Activated CD4-positive, alpha-beta T cell treated with anti-CD3 and anti-CD28 coated beads for 1 hour (primary cell): Measurements from ENCODE around the gene ATL3.
"Not testable (repeated sequence)": the region's sequence is repeated elsewhere in the genome, so short reads cannot be mapped to it uniquely, and the experiment has no call there.

ENCODE experiments used
- DNase-seq: peaks from one replicate; pipeline ENCODE4 v3.0.0-alpha.2; 2020

Gene ATL3

DNA sequence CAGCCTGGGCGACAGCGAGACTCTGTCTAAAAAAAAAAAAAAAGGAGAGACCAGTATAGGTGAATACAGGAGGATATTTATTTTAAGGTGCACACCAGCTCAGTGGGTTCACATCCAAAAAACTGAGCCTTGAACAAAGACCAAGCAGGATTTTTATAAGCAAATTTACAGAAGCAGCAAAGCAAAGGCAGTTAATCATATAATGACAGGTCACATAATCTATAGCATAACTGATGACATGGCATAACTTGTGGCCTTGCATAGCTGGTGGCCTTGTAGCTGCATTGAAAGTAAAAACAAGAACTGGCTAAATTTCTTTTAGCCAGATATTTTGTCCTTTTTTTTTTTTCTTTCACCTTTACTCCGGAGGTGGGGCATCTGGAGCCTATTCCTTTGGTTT lies 54.2 kb downstream of the ATL3 start:
- DNase-seq: no peak

DNA sequence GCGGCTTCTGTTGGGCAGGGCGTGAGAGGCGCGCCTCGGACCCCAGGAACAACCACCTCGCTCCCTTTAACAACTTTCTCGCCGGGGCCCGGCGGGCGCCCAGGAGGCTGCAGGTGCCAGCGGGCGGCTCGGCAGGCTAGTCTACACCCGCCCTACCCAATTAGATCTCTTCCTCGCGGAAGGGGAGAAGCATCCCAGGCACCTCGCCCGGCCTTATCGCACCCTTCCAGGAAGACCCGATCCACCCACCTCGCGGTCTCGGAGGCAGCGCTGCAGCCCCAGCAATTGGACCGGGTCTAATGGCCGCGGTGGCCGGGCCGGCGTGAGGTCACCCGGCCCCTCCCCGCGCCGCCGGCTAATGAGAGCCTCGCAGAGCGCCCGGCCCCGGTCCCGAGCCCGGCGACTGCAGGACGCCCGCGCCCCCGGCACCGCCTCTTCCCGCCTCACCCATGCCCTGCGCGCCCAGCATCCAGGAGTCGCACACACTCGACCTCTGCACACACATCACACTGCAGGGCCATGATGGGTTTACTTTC lies 57.0 kb downstream of the ATL3 start, which contains the start of gene PLAAT3:
Gene PLAAT3, minus strand, starts transcription at position 298 of the 536 bp plus-strand sequence. CDS start 419 bp downstream, outside the sequence.
- DNase-seq: no peak

DNA sequence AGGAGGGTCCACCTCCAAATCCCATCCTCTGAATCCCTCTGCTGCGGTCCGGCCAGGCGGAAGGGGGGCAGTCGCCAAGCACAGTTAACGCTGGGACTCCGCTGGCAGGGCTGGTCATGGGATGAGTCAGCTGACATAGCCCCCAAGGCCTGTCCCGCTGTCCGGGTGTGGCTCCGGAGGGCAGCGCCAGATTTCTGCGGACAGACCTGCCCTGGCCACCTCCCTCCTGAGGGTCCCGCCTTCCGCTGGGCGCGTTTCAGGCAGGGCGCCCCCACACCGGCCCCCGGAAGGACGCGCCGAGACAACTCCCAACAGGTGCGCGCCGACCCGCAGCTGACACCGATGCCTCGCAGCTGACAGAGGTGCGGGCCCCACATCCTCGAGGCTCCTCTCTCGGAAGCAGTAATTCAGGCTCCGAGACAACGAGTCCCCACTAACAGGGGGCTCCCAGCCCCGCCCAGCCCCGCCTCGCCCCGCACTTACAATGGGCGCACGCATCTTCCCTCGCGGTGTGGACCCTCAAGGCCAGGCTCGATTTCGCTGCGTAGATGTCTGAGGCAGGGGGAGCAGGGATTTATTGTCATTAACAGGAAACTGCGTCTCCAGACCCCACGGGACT lies 57.5 kb downstream of the ATL3 start:
- peak; percentile 14 for DNase-seq

DNA sequence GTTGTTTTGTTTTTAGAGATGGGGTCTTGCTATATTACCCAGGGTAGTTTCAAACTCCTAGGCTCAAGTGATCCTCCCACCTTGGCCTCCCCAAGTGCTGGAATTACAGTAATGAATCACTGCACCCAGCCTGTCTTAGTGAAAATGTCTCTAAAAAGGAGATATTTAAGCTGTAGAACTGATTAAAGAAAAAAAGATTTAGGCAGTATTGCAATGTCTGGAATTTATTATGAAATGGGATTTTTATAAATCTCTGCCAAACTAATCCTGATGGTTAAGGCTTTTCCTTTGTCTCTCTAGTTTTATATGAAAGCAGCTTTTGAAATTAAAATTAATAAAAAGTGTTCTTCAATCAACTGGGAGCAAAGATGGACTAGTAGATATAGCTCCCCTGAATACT lies 59.0 kb downstream of the ATL3 start:
- no peak for DNase-seq

DNA sequence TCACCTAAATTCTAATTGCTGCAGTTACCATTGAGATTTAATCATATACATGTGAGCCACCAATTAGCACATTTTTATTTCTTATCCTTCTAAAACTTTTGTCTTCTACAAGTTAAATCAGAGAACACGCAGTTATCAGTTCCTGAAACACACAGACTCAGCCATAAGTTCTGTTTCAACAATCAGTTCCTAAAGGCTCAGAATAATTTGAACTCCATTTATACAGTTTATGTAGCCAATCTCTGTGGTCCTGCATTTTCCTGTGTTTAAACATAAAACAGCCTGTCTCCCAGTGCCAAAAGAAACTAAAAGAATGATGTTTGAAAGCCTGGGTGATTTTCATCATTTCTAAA lies 59.8 kb downstream of the ATL3 start:
- DNase-seq: no peak

DNA sequence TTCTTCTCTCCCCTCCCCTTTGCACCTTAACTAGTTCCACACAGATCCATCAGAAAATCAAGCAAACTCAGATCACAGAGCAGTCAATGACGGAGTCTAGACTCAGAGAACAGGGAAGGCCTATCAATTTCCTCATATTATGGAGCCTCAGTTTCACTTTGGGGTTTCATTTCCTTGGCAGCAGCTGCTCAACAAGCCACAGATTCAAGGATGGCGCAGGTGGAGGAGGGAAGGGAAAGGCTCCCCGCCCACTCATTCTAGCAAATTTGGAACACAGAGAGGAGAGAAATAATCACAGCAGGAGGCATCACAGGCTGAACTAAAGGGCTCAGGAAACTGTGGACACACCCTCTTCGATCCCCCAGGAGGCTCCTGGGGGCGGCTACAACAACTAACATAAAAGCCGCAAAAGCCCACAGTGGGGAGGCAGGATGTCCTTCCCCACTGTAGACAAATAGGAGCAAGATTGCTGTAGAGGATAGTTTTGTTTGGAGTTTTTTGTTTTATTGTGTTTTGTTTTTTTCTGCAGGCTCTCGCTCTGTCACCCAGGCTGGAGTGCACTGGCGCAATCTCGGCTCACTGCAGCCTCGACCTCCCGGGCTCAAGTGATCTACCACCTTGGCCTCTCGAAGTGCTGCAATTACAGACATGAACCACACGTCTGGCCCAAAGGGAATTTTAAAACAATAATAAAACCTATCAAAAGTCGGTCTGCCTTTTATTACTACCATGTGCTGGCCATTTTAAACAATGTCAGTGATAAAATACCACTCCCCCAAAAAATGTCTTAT lies 60.4 kb downstream of the ATL3 start:
- DNase-seq: no peak

DNA sequence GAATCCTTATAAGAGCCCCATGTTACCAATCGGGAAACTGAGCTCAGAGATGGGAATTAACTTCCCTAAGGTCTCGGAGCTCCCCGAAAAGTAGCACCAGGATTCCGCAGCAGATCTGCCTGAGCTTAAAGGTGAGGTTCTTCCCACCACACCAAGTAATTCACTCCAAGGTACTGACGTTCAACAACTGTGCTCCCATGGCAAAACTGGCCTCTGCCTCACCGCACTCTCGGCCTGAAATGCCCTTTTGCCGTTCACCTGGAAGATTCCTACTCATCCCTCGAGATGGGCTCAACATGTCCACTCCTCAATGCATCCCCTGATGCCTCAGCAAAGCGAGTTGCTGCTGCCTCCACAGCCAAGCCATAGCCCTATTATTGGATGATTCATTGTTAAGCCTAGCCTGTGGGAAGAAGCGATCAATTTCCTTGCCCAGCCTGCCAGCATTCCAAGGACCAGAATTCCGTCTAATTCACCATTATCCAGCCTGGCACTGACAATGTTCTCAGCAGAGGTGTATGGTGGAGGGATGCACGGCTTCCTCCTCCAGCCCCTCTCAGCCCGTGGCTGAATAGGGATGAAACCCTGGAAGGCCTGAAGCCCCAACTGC lies 61.1 kb downstream of the ATL3 start:
- DNase-seq: no peak

DNA sequence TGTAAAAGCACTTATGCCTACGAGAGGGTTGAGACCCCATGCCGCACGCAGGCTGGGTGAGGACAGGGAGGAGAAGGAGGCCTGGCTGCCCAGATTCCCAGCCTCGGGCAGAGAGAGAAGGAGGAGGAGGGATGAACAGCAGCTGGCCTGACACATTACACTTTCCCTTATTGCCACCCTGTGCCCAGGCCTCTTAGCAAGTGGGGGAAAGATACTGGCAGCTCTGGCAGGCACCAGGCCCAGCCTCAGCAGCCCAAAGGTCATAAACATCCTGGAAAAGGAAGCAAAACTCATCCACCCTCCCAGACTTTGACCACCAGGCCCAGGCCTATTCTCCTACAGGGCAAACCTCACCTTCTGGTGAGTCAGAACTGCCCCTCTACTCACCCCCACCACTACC lies 61.6 kb downstream of the ATL3 start:
- no peak for DNase-seq

DNA sequence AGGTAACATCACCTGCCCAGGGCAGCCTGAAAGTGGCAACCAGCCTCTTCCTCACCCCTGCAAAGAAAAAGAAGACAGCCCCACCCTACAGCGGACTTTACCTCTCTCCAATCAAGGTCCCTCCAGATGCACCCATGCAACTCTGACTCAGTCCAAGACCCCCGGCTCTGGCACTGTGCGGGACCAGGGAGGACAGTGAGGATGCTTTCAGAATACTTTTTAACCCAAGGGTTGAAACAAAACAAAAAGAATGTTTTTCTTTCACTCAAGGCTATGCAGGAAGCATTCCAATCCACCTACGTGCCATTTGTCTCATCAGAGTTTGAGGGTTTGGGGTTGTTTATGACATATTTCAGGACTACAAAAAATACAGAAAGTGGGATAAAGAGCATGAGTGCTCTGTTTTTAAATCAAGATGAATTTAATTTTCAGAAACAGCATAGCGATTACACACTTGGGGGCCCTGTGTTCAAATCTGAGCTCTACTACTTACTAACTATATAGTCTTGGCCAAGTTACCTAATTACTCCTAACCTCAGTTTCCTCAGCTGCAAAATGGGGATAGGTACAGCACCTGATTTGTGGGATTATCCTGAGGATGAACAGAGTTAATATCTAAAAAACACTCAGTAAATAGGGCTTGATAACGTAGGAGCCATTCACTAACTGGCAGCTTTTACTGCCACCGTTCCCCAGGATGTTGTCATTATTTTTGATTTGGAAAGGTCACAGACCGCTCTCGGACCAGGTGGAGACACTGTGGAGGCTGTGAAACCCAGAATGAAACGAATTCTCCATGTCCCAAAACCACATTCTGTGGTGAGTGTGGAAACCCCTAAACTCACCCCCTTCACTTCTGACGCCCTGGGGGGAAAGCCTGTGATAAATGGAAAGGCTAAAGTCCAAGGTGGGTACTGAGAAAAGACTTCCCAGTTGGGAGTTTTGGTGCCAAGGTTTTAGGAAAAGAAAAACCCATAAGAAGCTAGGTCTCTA lies 62.5 kb downstream of the ATL3 start:
- DNase-seq: no peak

DNA sequence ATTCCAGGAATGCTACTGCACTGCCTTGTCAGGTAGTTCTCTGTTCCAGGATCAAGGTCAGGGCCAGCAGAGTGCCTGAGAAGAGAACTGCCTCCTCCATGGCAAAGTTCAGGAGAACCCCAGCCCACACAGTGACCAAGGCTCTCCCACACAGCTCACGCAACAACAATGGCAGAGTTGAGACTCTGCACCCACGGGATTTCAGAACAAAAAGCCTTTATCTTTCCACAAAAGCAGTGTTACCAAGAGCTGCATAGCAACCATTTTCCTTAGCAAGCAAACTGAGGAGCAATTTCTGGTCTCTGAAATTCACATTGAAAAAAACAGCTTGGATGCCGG lies 68.0 kb downstream of the ATL3 start:
- no peak for DNase-seq

DNA sequence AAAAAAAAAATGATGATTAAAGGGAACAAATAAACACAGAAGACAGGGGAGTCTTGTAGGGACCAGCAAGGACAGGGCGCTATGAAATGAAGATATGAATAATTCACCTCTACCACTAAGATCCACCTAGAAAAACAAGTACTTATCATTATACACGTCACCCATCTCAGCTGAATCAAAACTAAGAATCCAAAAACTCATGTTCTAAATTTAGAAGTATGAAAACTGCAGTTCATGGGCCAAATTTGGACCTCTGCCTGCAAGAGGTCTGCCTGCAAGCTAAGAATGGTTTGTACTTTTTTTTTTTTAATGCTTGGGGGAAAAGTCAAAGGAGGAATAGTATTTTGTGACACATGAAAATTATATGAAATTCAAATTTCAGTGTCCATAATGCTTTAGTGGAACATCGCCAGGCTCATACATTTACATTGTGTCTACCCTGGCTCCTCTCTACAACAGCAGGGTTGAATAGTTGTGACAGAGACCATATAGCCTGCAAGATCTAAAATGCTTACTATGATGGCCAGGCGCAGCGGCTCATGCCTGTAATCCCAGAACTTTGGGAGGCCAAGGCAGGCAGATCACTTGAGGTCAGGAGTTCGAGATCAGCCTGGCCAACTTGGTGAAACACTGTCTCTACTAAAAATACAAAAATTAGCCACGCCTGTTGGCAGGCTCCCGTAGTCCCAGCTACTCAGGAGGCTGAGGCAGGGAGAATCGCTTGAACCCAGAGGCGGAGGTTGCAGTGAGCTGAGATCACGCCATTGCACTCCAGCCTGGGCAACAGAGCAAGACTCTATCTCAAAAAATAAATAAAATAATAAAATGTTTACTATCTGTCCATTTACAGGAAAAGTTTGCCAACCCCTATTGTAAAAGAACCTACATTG lies 68.6 kb downstream of the ATL3 start:
- DNase-seq: not testable (repeated sequence)

DNA sequence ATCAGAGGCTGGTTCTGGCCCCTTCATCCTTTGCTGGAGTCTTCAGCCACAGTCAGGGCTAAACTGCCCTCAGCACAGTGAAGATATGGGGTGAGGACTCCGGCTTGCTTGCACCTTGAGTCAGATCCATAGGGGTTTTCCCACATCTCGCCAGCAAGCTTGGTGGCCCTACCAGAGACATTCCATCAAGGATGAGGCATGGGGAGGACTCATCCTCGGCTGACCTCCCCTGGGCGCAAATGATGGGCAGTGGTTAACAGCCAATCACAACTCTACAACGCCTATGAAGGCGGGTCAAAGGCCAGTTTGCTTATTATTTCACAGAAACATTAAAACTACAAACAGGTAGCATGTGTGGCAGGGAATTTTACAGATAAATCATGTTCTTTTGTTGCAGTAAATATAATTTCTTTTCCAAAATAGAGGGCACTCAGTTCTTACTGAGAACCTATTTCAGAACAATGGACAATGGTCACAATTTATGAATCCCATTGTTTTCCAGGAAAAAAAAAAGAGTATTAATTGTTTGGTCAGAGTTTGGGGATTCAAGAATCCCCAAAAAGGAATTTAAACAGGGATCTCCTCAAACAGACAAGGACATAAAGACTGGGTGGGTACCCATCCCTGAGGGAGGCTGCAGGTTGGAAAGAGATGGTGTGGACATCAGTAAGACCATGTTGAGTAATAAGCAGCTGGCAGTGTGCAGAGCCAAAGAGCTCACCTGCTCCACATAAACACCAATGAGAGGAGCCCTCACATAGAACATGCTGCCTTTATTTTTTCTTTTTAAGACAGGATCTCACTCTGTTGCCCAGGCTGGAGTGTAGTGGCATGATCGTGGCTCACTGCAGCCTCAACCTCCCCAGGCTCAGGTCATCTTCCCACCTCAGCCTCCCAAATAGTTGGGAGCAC lies 71.7 kb downstream of the ATL3 start:
- no peak for DNase-seq

DNA sequence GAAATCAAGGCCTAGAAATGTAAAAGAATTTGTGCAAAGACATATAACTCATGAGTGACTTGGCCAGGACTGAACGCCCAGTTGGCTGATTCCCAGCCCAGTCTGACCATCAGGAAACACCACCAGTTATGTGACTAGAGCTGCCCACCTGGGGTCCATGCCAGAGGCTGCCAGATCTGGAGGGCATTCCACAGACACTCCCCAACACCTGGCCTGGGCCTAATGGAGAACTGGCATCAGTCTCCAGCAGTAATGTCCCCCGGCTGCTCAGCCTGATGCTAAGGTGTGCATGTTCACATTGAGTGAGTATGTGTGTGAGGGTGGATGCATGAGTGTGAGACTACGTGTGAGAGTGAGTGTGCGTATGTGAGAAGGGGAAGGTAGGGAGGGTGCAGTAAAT lies 72.6 kb downstream of the ATL3 start:
- no peak for DNase-seq

DNA sequence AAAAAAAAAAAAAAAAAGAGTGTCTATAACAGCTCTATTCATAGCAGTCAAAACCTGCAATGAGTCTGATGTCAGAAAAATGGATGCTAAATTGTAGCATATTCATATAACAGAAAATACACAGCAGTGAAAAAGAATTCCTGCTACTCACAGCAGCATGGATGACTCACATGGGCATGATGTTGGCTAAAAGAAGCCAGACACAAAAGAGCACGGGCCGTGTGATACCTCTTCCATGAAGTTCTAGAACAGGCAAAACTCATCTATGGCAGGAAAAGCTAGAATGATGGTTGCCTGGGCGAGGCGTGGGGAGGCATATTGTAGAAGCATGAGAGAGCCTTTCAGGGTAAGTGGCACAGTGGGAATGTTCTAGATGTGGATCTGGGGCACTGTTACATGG lies 75.9 kb downstream of the ATL3 start:
- DNase-seq: no peak

DNA sequence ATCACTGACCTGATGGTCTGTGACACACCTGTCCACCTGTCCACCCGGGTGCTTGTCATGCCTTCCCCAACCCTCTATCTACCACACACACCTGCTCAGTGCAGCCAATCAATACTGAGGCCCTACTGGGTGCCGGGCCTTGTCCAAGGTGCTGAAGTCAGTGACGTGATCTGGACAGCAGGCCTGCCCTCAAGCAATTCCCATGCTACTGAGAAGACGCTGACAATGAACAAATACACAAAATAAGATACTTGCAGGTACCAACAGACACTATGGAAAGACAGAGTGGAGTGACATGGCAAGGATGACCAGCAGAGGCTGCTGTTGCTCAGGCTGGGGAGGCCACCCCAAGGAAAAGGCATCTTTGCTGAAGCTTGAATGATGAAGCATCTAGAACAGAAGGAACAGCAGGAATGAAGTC lies 78.2 kb downstream of the ATL3 start:
- DNase-seq: no peak

DNA sequence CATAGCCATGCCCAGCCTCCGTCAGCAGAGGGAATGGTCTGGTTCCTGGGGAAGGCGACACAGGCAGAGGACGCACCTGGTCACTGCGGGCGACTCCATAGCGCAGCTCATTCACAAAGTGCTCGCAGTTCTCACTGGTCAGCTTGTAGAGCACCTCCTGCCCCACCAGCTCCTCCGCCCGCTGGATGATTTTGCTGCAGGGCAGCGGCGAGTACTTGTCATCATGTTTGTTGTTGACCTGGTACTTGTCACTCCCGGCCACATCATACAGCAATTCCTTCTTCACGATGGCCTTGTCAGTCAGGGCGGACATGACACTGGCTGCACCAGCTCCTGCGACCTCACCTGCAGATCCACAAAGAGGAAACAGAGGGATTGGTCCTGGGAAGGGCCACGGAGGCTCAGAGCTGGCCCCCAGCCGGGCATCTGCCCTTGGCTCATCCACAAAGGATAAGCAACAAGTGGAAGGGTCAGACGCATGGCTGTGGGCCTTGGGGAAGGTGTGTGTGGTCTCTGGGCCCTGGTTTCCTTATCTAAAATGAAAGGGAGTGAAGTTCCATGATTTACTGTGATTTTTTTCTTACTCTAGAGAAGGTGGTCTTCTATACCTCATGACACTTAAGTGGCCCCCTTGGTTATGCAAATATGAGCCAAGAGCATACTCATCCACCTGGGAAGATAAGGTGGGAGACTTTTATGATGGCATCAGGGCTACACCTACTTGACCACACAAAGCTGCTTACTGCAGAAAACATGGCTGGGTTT lies 81.0 kb downstream of the ATL3 start:
- no peak for DNase-seq

DNA sequence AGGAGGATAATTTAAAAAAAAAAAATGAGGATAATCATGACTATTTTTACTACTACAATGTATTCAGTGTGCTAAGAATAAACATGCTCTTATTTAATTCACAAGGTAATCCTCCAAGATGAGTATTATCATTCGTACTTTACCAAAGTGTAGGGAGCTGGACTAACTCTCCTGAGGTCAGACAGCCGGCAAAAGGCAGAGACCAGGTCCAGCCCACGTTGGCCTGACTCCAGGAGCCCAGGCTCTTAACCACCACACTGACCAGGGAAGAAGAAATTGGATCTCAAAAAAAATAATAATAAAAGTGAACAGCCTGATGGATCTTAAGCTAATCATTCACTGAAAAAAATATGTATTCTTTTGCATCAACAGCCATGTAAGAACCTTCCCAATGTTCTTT lies 82.2 kb downstream of the ATL3 start:
- no peak for DNase-seq

DNA sequence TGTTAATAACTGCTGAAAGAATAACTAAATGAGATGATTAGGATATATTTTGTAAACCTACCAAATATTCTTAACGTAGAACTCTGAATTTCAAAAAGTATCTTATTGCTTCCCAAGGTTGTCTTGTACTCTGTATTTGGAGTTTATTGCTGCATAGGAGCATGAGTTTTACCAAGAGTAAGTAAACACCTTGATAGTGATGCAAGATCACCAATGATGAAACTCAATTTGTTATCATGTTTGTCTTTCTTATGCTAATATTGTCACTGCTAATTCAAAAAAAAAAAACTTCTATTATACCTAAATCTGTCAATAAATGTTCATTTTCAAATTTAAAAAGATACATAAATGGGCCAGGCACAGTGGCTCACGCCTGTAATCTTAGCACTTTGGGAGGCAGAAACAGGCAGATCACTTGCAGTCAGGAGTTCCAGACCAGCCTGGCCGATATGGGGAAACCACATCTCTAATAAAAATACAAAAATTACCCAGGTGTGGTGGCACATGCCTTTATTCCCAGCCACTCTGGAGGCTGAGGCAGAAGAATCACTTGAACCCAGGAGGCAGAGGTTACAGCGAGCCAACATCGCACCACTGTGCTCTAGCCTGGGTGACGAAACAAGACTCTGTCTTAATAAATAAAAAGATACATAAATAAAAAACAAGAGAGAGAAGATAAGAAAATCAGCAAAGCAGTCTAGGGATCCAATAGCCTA lies 84.6 kb downstream of the ATL3 start:
- no peak for DNase-seq

DNA sequence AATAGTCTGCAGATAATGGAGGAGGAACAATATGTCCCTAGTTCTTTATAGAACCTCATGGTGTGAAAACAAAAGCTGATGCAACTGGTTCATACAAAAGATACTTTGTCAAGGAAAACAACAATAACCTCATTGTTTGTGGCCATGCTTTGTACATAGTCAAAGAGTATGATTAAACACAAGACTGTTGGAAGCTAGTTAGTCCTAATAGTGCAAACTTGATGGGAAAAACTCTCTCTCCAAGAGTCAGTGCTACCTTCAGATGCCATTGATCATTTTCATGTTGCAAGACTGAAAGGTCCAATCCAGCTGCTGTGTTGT lies 87.9 kb downstream of the ATL3 start:
- no peak for DNase-seq
